Keratinocyte (primary cell): ENCODE data around the gene NDOR1. TPM values are rescaled to one million over a fixed set of nuclear protein-coding genes. Genes with fewer than 3 reads are reported as not detected.

Source experiments
- DNase-seq: peaks from one replicate; pipeline ENCODE4 v3.0.0-alpha.2; 2011; ENCODE audit warnings: low read depth, missing footprints, low spot score
- FAIRE-seq: peaks from 2 replicates; lab custom pipeline; 2011; peaks lifted over from hg19 to GRCh38; lab: Jason Lieb, UNC
- H2AFZ ChIP-seq: 2 replicates; pipeline ENCODE4 v1.6.0; 2012; ENCODE audit warnings: low read length, control low read depth, inconsistent platforms; ENCODE audit not compliant: control insufficient read depth
- H3K27ac ChIP-seq: 2 replicates; pipeline ENCODE4 v1.5.1; 2011; ENCODE audit warnings: low read length; ENCODE audit not compliant: control insufficient read depth, insufficient read depth
- H3K27me3 ChIP-seq: 3 replicates; pipeline ENCODE4 v1.6.0; 2011; ENCODE audit warnings: low read length; ENCODE audit not compliant: control insufficient read depth, insufficient read depth; ENCODE audit errors: extremely low read depth
- H3K36me3 ChIP-seq, 2 experiments: 2 replicates in 1 of 2; 3 replicates in 1 of 2; pipeline ENCODE4 v1.5.1; 2011; ENCODE audit warnings: low read length in 2 of 2, mild to moderate bottlenecking in 1 of 2; ENCODE audit not compliant: control insufficient read depth in 2 of 2, insufficient read depth in 2 of 2; ENCODE audit errors: extremely low read depth in 1 of 2
- H3K4me1 ChIP-seq: 3 replicates; pipeline ENCODE4 v1.5.1; 2011; ENCODE audit warnings: low read length; ENCODE audit not compliant: control insufficient read depth, insufficient read depth; ENCODE audit errors: extremely low read depth
- H3K4me2 ChIP-seq: 3 replicates; pipeline ENCODE4 v1.6.0; 2011; ENCODE audit warnings: low read depth, low read length; ENCODE audit not compliant: control insufficient read depth, insufficient read depth; ENCODE audit errors: extremely low read depth
- H3K4me3 ChIP-seq, 3 experiments: fragments of 200-600 bp in 1 of 3; sonication (generic) in 1 of 3; 2 replicates in 2 of 3; 3 replicates in 1 of 3; pipeline ENCODE4 v1.5.1; 2011 to 2016; ENCODE audit warnings: low read length in 3 of 3, mild to moderate bottlenecking in 3 of 3, control low read depth in 2 of 3, inconsistent platforms in 1 of 3, low read depth in 1 of 3, mixed read lengths in 1 of 3, mixed run types in 1 of 3, moderate library complexity in 1 of 3; ENCODE audit not compliant: control insufficient read depth in 2 of 3, insufficient read depth in 2 of 3; ENCODE audit errors: extremely low read depth in 1 of 3
- H3K79me2 ChIP-seq: 2 replicates; pipeline ENCODE4 v1.6.0; 2012; ENCODE audit warnings: low read length; ENCODE audit not compliant: control insufficient read depth, insufficient read depth
- H3K9ac ChIP-seq: 3 replicates; pipeline ENCODE4 v1.6.0; 2011; ENCODE audit warnings: low read length; ENCODE audit not compliant: control insufficient read depth, insufficient read depth; ENCODE audit errors: extremely low read depth
- H3K9me1 ChIP-seq: 3 replicates; pipeline ENCODE4 v1.6.0; 2011; ENCODE audit warnings: low read length; ENCODE audit not compliant: control insufficient read depth, insufficient read depth; ENCODE audit errors: extremely low read depth
- H3K9me3 ChIP-seq: 2 replicates; pipeline ENCODE4 v1.5.1; 2012; ENCODE audit warnings: low read depth, low read length; ENCODE audit not compliant: control insufficient read depth
- H4K20me1 ChIP-seq: 3 replicates; pipeline ENCODE4 v1.6.0; 2011; ENCODE audit warnings: low read length; ENCODE audit not compliant: control insufficient read depth, insufficient read depth; ENCODE audit errors: extremely low read depth
- EZH2 ChIP-seq: IDR thresholded peaks from one replicate; pipeline ENCODE4 v1.6.1; 2012; ENCODE audit warnings: inconsistent platforms, mild to moderate bottlenecking, low read length, moderate library complexity
- dilution Hi-C: fragments of 300-500 bp; cut with MboI; formaldehyde crosslinking; loops from one replicate; pipeline ENCODE4 v1.7.0; 2020; ENCODE audit warnings: low sequenced_read_pairs; ENCODE audit not compliant: extremely low pct_ligation_motif_present
- polyA plus RNA-seq, 5 experiments: library from polyadenylated mRNA; depleted of rRNA in 3 of 5; stranded (reverse) in 3 of 5; stranded (forward) in 1 of 5; unstranded in 1 of 5; fragments of >200 nt; gene quantifications; 1 replicate in 1 of 5; 2 replicates in 3 of 5; 3 replicates in 1 of 5; pipeline versions ENCODE4 v1.2.1 to v1.2.3, GENCODE V29; 2011 to 2012; ENCODE audit warnings: missing spikeins in 2 of 5, low read depth in 1 of 5, low replicate concordance in 1 of 5
- small RNA-seq, 3 experiments: library from RNA; depleted of rRNA; stranded (forward); fragments of <200 nt; gene quantifications; one replicate each; pipeline ENCODE3, GENCODE V24; 2012; ENCODE audit warnings: low read depth in 3 of 3, low replicate concordance in 1 of 3; ENCODE audit not compliant: insufficient read length in 3 of 3
- TF ChIP-seq, protein P1 (sequence below), 3 experiments: IDR thresholded peaks in 1 of 3; conservative IDR thresholded peaks in 1 of 3; optimal IDR thresholded peaks in 1 of 3; 2 replicates in 2 of 3; 3 replicates in 1 of 3; pipeline versions ENCODE3 to v1.5.1; 2011; ENCODE audit warnings: low read length in 3 of 3, mild to moderate bottlenecking in 3 of 3, moderate library complexity in 2 of 3, control low read depth in 1 of 3, inconsistent platforms in 1 of 3; ENCODE audit not compliant: insufficient read depth in 2 of 3; ENCODE audit errors: extremely low read depth in 1 of 3

NDOR1 gene
- polyA plus RNA-seq, 1 donor (not counting 4 experiments of a cell fraction or from before 2014, with no cell fraction given): 3.9 TPM

DNA sequence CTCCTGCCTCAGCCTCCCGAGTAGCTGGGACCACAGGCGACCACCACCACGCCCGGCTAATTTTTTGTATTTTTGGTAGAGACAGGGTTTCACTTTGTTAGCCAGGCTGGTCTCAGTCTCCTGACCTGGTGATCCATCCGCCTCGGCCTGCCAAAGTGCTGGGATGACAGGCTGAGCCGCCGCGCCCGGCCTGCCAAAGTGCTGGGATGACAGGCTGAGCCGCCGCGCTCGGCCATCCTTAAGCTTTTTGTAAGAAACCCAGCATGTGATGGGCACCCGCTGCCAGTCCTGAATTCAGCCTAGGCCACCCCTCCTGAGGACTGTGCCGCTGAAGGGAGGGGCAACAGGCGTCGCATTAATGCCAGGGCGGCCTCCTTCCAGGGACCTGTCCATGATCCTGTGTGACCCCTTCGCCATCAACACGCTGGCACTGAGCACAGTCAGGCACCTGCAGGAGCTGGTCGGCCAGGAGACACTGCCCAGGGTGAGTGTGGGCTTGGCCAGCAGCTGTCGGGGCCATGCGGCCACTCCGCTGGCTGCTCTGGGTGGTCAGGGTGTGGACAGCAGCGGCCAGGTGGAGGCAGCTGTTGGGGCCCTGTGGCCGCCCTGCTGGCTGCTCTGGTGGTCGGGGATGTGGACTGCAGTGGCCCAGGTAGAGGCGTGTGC, 60.1 kb downstream of the NDOR1 start:
- H3K79me2 ChIP-seq: peaks cover 4% of the 10 kb centered on the region
- no peaks in the 10 kb centered on the region for H3K9me1 ChIP-seq
- H3K36me3 ChIP-seq: peaks cover 26 to 34% of the 10 kb centered on the region in 2 experiments
- FAIRE-seq (no peak), DNase-seq (no peak)
- no peak overlapping the region for H3K4me3 ChIP-seq
- no peaks in the 10 kb centered on the region for H3K27me3 ChIP-seq
- H2AFZ ChIP-seq: no peak overlapping the region
- dilution Hi-C loops: no loop called here
- no peaks in the 10 kb centered on the region for H3K4me1 ChIP-seq
- H3K9me3 ChIP-seq: no peaks in the 10 kb centered on the region
- H4K20me1 ChIP-seq: peaks cover 6% of the 10 kb centered on the region
- H3K4me2 ChIP-seq: no peak overlapping the region
- TF ChIP-seq, protein P1, sequence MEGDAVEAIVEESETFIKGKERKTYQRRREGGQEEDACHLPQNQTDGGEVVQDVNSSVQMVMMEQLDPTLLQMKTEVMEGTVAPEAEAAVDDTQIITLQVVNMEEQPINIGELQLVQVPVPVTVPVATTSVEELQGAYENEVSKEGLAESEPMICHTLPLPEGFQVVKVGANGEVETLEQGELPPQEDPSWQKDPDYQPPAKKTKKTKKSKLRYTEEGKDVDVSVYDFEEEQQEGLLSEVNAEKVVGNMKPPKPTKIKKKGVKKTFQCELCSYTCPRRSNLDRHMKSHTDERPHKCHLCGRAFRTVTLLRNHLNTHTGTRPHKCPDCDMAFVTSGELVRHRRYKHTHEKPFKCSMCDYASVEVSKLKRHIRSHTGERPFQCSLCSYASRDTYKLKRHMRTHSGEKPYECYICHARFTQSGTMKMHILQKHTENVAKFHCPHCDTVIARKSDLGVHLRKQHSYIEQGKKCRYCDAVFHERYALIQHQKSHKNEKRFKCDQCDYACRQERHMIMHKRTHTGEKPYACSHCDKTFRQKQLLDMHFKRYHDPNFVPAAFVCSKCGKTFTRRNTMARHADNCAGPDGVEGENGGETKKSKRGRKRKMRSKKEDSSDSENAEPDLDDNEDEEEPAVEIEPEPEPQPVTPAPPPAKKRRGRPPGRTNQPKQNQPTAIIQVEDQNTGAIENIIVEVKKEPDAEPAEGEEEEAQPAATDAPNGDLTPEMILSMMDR (optimal IDR thresholded peaks at IDR 0.05 in 1 of 3, IDR thresholded peaks at IDR 0.05 in 1 of 3, conservative IDR thresholded peaks at IDR 0.05 in 1 of 3; ENCODE audit: extremely low read depth in 1 of 3, insufficient read depth in 2 of 3, low read length in 3 of 3): no peak
- TF ChIP-seq EZH2: no peak
- no peak overlapping the region for H3K9ac ChIP-seq
- H3K27ac ChIP-seq: no peak overlapping the region

DNA sequence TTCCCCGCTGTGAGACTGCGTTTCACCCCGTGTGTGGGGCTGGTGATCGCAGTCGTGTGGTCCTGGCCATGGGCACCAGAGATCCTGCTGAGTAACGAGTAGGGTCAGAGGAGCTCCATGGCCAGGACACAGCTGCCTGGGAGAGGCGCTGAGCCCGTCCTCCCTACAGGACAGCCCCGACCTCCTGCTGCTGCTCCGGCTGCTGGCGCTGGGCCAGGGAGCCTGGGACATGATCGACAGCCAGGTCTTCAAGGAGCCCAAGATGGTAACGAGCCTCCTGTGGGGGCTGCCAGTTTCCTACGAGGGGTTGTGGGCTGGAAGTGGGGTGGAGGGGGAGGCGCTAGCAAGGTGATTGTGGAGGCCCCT, 60.6 kb downstream of the NDOR1 start:
- no peak for TF ChIP-seq EZH2
- TF ChIP-seq, protein P1 (optimal IDR thresholded peaks at IDR 0.05 in 1 of 3, IDR thresholded peaks at IDR 0.05 in 1 of 3, conservative IDR thresholded peaks at IDR 0.05 in 1 of 3; ENCODE audit: extremely low read depth in 1 of 3, insufficient read depth in 2 of 3, low read length in 3 of 3): no peak
- H3K4me3 ChIP-seq: no peak overlapping the region
- no peak overlapping the region for H2AFZ ChIP-seq
- no peaks in the 10 kb centered on the region for H3K9me1 ChIP-seq
- H3K27me3 ChIP-seq: no peaks in the 10 kb centered on the region
- peaks cover 4% of the 10 kb centered on the region for H3K79me2 ChIP-seq
- dilution Hi-C loops: no loop called here
- no peaks in the 10 kb centered on the region for H3K4me1 ChIP-seq
- peaks cover 32 to 34% of the 10 kb centered on the region in 2 experiments for H3K36me3 ChIP-seq
- DNase-seq: no peak
- no peak overlapping the region for H3K4me2 ChIP-seq
- no peak overlapping the region for H3K9ac ChIP-seq
- no peaks in the 10 kb centered on the region for H3K9me3 ChIP-seq
- FAIRE-seq: no peak
- H4K20me1 ChIP-seq: peaks cover 6% of the 10 kb centered on the region
- no peak overlapping the region for H3K27ac ChIP-seq

Small RNAs within 50 kb of the gene (small RNA-seq; reads per million reads assigned to genes)
- 0 reads per million in 3 experiments for gene MIR3621

Other genes starting within 250 kb of the NDOR1 start
- not detected in 3 replicates for gene PTGDS, start 228.2 kb upstream of the NDOR1 start, polyA plus RNA-seq
- gene LCNL1, start 222.7 kb upstream of the NDOR1 start, polyA plus RNA-seq: not detected in 3 replicates
- gene PAXX, start 213.3 kb upstream of the NDOR1 start, polyA plus RNA-seq: 11.2 to 14.6 TPM (median 13.6 TPM) in 3 replicates
- 5.5 to 36.0 TPM (median 9.4 TPM) in 3 replicates for gene CLIC3, start 209.1 kb upstream of the NDOR1 start, polyA plus RNA-seq
- gene ABCA2, start 177.5 kb upstream of the NDOR1 start, polyA plus RNA-seq: 1.3 to 4.2 TPM (median 1.4 TPM) in 3 replicates
- gene FUT7, start 173.6 kb upstream of the NDOR1 start, polyA plus RNA-seq: not detected in 3 replicates
- gene NPDC1, start 159.5 kb upstream of the NDOR1 start, polyA plus RNA-seq: 9.8 to 23.8 TPM (median 10.6 TPM) in 3 replicates
- gene ENTPD2, start 151.6 kb upstream of the NDOR1 start, polyA plus RNA-seq: 0.52 to 1.3 TPM (median 0.65 TPM) in 3 replicates
- 0.90 to 1.6 TPM (median 1.2 TPM) in 3 replicates for gene SAPCD2, start 135.1 kb upstream of the NDOR1 start, polyA plus RNA-seq
- gene UAP1L1, start 128.2 kb upstream of the NDOR1 start, polyA plus RNA-seq: 2.7 to 4.3 TPM (median 4.3 TPM) in 3 replicates
- 31.4 to 48.2 TPM (median 34.3 TPM) in 3 replicates for gene MAN1B1, start 118.7 kb upstream of the NDOR1 start, polyA plus RNA-seq
- 29.7 to 93.1 TPM (median 35.3 TPM) in 3 replicates for gene DPP7, start 91.0 kb upstream of the NDOR1 start, polyA plus RNA-seq
- 0.03 to 0.26 TPM (median 0.03 TPM) in 3 replicates for gene GRIN1, start 66.5 kb upstream of the NDOR1 start, polyA plus RNA-seq
- not detected in 3 replicates for gene LRRC26, start 35.6 kb upstream of the NDOR1 start, polyA plus RNA-seq
- gene TMEM210, start 33.6 kb upstream of the NDOR1 start, polyA plus RNA-seq: not detected in 3 replicates
- gene ANAPC2, start 17.1 kb upstream of the NDOR1 start, polyA plus RNA-seq: 11.9 to 24.0 TPM (median 13.8 TPM) in 3 replicates
- gene SSNA1, start 17.0 kb upstream of the NDOR1 start, polyA plus RNA-seq: 45.3 to 63.2 TPM (median 56.7 TPM) in 3 replicates
- 1.1 to 2.2 TPM (median 1.6 TPM) in 3 replicates for gene TPRN, start 5.0 kb upstream of the NDOR1 start, polyA plus RNA-seq
- 22.3 to 36.7 TPM (median 29.2 TPM) in 3 replicates for gene TMEM203, start 52 bp upstream of the NDOR1 start, polyA plus RNA-seq
- gene RNF208, start 16.5 kb downstream of the NDOR1 start, polyA plus RNA-seq: 0.15 to 0.19 TPM in 2 of 3 replicates, not detected in the other
- 0.80 to 1.8 TPM (median 1.2 TPM) in 3 replicates for gene CYSRT1, start 19.5 kb downstream of the NDOR1 start, polyA plus RNA-seq
- not detected in 3 replicates for gene RNF224, start 21.8 kb downstream of the NDOR1 start, polyA plus RNA-seq
- 0.03 TPM in 1 of 3 replicates, not detected in the others for gene SLC34A3, start 25.2 kb downstream of the NDOR1 start, polyA plus RNA-seq
- 390 to 693 TPM (median 440 TPM) in 3 replicates for gene TUBB4B, start 35.6 kb downstream of the NDOR1 start, polyA plus RNA-seq
- gene STPG3, start 45.6 kb downstream of the NDOR1 start, polyA plus RNA-seq: not detected in 3 replicates
- gene NELFB, start 49.6 kb downstream of the NDOR1 start, polyA plus RNA-seq: 25.1 to 40.2 TPM (median 35.0 TPM) in 3 replicates
- 5.8 to 9.8 TPM (median 7.8 TPM) in 3 replicates for gene TOR4A, start 72.0 kb downstream of the NDOR1 start, polyA plus RNA-seq
- 0.43 to 2.4 TPM (median 2.2 TPM) in 3 replicates for gene NRARP, start 96.6 kb downstream of the NDOR1 start, polyA plus RNA-seq
- gene EXD3, start 217.5 kb downstream of the NDOR1 start, polyA plus RNA-seq: 1.5 to 5.4 TPM (median 1.9 TPM) in 3 replicates
- 0.07 to 0.33 TPM (median 0.09 TPM) in 3 replicates for gene NOXA1, start 217.7 kb downstream of the NDOR1 start, polyA plus RNA-seq
- gene ENTPD8, start 235.7 kb downstream of the NDOR1 start, polyA plus RNA-seq: not detected in 3 replicates